Measurements from ENCODE around the gene COL6A3.
"Not testable (repeated sequence)": the region's sequence is repeated elsewhere in the genome, so short reads cannot be mapped to it uniquely, and the experiment has no call there.

Gene COL6A3

DNA sequence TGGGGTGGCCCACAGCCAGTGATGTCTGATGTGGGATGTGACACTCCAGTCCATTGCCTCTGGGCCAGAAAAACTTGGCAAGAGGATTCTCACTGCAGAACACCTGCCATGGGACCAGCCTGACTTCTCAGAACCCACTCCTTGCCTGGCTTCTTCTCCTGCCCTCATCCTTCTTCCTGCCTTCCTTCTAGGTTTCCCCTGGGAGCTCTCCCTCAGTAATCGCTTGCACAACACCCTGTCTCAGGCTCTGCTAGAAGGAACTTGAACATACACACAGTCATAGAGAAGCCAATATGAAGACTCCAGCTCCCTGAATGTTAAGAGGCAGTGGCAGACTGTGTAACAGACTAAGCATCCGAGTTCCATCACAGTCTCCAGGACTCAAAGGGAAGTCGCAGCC is 4.3 kb upstream of the COL6A3 start:
- no peak for DNase-seq (ENCODE audit: low read depth, low spot score)

GRCh38 chr2:237412988-237413776 is 782 bp downstream of the COL6A3 start:
- DNase-seq (ENCODE audit: low read depth, low spot score) = no peak

GRCh38 chr2:237412646-237412987 is 1.3 kb downstream of the COL6A3 start:
- DNase-seq (ENCODE audit: low read depth, low spot score) = no peak

DNA sequence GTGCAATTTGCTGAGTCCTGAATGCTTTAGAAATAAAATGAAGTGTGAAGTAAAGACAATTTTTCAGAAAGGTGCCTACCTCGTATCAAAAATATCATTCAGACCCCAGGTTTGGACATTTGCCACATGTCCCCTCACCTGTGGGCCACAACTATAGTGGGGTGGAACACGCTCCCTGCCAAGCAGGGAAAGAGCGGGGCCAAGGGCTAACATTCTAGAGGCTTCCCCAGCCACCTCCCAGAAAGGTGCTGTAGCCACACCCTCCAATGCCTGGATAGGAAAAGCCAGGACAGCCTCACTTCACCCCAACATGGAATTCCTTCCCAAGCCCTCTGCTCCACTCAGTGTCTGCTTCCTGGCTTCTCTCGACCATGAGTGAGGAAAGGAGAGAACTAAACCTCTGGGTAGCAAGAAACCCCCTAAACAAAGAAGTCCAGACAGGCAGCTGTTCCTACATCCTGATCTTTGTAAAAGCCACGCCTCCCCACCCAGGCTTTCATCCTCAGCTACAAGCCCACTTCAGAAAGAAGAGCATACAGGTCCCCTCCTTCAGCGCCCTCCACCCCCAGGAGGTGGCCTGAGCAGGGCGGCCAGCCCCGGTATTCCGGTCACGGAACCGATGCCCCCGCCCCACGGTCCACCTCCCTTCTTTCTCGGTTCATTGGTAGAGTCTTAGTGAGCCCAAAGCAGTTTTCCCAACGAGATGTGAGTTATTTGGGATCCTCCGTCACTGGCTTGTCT is 2.1 kb downstream of the COL6A3 start:
- DNase-seq (ENCODE audit: low read depth, low spot score) = no peak

DNA sequence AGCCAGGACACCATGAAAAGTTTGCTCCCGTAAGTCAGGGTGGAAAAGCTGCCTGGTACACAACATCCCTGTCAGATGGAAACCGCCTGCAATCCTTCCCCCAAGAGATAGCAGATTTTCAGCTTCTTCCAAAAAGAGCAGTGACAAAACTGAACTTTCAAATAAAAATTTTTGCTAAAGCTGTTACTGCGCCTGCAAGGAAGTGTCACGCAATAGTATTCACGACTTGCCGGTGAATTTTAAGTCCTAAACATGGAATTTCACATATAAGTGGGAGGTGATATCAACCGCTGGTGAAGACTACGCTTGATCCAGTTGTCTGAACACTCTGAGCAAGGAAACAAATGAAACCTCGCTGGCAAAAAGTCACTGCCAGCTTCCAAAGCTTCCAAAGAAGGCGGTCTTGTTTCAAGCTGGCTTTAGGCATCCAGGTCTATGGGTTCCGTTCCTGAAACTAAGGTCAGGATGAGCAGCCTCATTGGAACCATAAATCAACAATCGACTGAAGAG is 2.8 kb downstream of the COL6A3 start:
- DNase-seq (ENCODE audit: low read depth, low spot score) = no peak

DNA sequence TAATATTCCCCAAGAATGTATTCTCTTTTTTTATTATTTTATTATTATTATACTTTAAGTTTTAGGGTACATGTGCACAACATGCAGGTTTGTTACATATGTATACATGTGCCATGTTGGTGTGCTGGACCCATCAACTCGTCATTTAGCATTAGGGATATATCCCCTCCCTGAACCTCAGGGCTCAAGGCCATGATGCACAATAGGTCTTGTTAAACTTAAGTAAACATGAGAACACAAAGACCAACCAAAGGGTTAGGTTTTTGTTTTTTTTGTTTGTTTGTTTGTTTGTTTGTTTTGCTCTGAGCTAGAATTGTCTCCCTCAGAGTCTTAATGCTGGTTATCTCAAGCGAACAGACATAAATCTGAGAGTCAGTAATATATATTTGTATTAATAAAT is 4.7 kb downstream of the COL6A3 start:
- DNase-seq (ENCODE audit: low read depth, low spot score) = not testable (repeated sequence)

GRCh38 chr2:237408335-237409000 is 5.5 kb downstream of the COL6A3 start:
- no peak for DNase-seq (ENCODE audit: low read depth, low spot score)

- DNase-seq (ENCODE audit: low read depth, low spot score) = no peak
Observed at GRCh38 chr2:237407700-237408099, 6.3 kb downstream of the COL6A3 start.

DNA sequence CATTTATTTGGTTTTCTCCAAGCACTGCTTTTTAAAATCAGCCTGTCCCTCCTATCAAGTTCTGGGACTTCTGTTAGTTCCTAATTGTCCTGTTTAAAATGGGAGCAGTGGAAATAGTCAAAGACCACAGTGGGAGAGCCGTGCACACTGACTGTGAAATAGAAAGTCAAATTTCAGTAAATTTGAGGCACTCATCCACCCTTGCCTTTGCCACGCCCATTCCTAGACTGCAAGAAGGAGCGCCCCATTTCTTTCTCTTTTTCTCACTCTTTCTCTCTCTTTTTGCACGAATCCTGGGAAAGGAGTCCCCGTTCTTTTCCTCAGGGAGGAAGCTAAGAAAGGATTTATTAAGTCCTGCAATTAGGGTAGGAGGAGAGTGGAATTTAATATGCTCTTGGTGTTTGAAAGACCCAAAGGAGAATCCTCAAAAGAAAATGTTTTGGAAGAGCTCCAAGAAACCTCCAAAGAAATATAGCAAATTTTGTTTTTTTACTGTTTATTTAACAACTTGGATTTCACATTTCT is 7.5 kb downstream of the COL6A3 start:
- no peak for DNase-seq (ENCODE audit: low read depth, low spot score)

DNA sequence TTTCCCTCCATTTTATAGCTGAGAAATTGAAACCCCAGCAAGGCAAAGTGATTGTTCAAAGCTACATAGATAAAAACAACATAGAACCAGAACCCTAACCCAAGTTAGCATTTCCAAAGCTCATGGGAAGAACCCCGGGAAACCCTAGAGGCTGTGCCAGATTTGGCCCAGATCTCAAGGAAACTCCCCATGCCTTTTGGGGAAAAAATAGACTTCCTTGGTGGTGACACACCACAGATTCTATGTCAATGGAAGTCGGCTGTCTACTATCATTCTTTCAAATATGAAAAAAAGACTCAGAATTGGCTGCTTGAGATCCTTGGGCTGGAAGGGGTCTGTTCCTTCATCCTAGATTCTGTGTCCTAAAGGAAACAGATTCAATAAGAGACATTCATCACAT is 8.4 kb downstream of the COL6A3 start:
- DNase-seq (ENCODE audit: low read depth, low spot score) = no peak

- no peak for DNase-seq (ENCODE audit: low read depth, low spot score)
Observed at GRCh38 chr2:237405006-237405559, 8.9 kb downstream of the COL6A3 start.

DNA sequence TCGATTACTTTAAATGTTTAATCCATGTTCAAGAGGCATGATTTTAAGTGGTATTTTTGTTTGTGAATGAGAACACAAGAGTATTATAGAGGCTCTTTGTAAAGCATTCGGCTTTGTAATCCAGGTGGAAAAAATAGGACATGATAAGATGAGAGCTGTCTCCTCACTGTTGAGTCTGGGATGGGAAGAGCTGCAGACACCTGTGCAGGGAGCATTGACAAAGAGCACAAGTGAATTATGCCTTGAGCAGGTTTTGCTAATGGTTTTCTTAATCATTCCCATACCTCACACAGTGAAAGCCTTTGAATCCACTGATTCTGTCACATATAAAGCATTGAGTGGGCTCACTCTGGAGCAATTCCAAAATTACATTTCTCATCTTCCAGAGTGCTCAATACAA is 9.6 kb downstream of the COL6A3 start:
- DNase-seq (ENCODE audit: low read depth, low spot score) = no peak

DNA sequence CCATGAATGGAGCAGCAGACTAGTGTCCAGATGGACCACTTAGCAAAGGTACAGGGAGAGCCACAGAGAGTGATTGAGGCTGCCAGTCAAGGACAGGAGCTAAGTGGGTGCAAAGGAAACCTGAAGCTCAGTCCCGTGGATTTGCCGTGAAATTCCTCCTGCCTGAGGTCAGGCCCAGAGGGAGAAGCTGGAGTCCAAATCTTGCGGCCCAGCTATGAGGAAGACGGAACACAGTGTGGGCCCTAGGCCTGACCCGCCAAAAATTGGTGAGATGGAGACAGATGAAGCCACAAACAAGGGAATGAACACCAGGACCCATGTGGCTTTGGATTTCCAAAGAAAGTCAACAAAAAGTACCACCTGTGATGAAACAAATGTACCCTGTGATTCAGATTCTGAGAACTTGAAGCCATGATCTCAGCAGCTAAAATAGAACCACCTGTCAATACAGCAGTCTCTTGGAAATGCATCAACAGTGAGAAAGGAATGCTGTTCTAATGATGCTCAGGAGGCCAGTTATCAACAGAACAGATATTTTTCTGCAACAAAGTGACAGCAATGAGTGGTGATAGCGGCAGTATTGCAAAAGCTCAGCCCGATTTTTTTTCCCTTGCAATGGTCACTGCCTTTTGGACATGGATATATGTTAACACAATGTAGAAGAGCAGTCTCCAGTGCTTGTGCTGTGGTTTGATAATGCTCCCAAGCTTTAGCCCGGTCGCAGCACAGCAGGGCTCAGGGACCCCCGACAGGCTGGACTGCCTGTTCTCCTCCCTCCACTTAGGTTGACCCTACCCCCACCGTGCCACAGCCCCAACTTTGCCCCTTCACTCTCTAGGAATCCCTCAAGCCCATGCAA is 10.7 kb downstream of the COL6A3 start:
- no peak for DNase-seq (ENCODE audit: low read depth, low spot score)

- DNase-seq (ENCODE audit: low read depth, low spot score) = no peak
Observed at GRCh38 chr2:237400199-237400598, 13.8 kb downstream of the COL6A3 start.

DNA sequence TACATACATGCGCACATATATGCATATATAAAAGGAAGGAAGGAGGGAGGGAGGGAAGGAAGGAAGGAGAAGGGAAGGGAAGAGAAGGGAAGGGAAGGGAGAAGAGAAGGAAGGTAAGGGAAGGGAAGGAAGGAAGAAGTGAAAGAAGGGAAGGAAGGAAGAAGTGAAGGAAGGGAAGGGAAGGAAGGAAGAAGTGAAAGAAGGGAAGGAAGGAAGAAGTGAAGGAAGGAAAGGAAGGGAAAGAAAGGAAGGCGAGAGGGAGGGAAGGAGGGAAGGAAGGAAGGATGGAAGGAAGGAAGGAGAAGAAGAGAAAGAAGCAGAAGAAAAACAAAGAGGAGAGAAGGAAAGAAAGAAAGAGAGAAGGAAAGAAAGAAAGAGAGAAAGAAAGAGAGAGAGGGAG is 16.9 kb downstream of the COL6A3 start:
- no peak for DNase-seq (ENCODE audit: low read depth, low spot score)

GRCh38 chr2:237393523-237393922 is 20.4 kb downstream of the COL6A3 start:
- DNase-seq (ENCODE audit: low read depth, low spot score) = no peak

DNA sequence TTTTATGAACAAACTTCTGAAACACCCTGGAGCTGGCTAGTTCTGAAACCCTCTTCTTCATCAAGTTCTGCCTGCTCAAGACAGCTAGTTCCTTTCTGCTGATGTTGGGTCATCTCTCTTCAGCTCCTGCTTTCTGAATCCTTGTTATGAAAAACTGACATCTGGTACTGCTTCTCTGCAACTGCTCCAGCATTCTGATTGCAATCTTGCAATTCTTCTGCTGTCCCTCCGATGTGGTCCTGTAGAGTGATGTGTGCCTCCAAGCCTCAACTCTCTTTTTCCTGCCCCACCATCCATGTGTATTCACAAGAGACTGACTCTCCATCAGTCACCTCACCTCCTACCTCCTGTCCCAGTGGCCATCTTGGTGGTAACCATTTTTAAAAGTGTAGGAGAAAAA is 21.8 kb downstream of the COL6A3 start:
- no peak for DNase-seq (ENCODE audit: low read depth, low spot score)

DNA sequence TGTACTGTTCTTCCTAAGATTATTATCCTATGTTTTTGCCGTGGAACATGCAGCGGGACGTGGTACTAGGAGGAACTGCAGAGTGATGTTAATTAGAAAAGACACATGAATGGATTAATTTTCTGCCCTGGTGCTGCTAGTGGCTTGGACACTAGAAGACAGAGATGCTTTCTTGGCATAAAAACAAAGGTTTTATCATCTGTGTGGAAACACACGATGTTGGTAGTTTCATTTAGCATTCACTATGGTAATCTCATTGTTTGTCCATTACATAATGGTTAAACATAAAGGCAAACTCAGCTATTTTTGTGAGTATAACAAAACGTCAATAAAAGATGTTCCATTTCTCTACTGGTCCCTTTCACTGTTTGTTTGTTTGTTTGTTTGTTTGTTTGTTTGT is 22.8 kb downstream of the COL6A3 start:
- DNase-seq (ENCODE audit: low read depth, low spot score) = no peak

- DNase-seq (ENCODE audit: low read depth, low spot score) = no peak
Observed at GRCh38 chr2:237390235-237390634, 23.7 kb downstream of the COL6A3 start.

- DNase-seq (ENCODE audit: low read depth, low spot score) = no peak
Observed at GRCh38 chr2:237389831-237390230, 24.1 kb downstream of the COL6A3 start.

- no peak for DNase-seq (ENCODE audit: low read depth, low spot score)
Observed at GRCh38 chr2:237388036-237388435, 25.9 kb downstream of the COL6A3 start.

Measured in activated CD4-positive, CD25-positive, alpha-beta regulatory T cell treated with anti-CD3 and anti-CD28 coated beads, Interleukin-2, amount 50 U/mL, for 16 hours (primary cell).